Measurements from ENCODE around the gene SUSD2. TPM values are rescaled to one million over a fixed set of nuclear protein-coding genes. Genes with fewer than 3 reads are reported as not detected.

The SUSD2 gene
- total and polyA plus RNA-seq, 4 donors, result 0.14 to 2.5 (median 0.52) TPM

DNA sequence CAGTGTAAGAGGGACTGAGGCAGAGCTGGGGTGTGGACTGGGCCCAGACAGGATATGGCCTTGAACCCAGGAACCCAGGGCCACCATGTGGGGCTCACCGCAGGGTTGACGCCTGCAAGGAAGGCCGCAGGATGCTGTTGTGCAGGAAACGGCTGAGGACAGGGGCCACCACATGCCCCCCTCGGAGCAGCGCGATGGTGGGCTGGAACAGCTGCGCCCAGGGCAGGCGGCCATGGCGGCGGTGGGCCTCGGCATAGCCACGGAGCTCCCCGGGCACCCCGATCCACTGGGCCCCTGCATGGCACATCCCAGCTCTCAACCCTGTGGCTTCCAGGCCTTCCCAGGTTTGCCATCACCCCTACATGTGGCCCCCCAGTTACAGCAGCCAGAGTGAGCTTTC lies 51.4 kb downstream of the SUSD2 start (continued):
- TF ChIP-seq JUND (IDR thresholded peaks at IDR 0.05), result no peak
- TF ChIP-seq, protein P1, sequence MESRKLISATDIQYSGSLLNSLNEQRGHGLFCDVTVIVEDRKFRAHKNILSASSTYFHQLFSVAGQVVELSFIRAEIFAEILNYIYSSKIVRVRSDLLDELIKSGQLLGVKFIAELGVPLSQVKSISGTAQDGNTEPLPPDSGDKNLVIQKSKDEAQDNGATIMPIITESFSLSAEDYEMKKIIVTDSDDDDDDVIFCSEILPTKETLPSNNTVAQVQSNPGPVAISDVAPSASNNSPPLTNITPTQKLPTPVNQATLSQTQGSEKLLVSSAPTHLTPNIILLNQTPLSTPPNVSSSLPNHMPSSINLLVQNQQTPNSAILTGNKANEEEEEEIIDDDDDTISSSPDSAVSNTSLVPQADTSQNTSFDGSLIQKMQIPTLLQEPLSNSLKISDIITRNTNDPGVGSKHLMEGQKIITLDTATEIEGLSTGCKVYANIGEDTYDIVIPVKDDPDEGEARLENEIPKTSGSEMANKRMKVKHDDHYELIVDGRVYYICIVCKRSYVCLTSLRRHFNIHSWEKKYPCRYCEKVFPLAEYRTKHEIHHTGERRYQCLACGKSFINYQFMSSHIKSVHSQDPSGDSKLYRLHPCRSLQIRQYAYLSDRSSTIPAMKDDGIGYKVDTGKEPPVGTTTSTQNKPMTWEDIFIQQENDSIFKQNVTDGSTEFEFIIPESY (IDR thresholded peaks at IDR 0.05), result no peak

DNA sequence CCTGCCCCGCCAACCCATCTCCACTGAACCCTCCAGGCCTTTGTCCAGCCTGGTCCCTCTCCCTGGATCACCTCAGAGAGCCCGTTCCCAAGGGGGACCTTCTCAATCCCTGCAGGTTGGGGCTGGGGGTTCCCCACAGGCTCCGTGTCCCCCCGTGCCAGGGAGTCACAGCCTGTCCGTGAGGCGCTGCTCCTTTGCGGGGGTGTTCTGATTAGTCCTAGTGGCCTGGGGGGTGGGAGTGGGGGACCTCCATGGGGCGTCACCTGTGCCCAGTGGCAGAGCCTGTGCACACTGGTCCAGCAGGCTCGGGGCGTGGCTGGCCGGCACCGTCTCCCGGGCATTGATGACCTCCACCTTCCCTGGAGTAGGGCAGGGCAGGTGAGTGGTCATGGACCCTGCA lies 51.9 kb downstream of the SUSD2 start:
- no peak for DNase-seq (ENCODE audit: low spot score)
- Histone ChIP-seq H3K4me3 (ENCODE audit: low read depth in 1 of 3, low read length in 3 of 3) (no peak overlapping the region), H3K36me3 (ENCODE audit: control insufficient read depth in 4 of 4, insufficient read depth in 3 of 4, low read depth in 1 of 4, low read length in 3 of 4) (peaks cover 0 to 1% (median 0%) of the 10 kb centered on the region in 4 donors), H3K9ac (ENCODE audit: low read depth in 1 of 2, low read length in 2 of 2) (no peak overlapping the region), H3K27me3 (ENCODE audit: control insufficient read depth in 4 of 4, insufficient read depth in 4 of 4, low read length in 3 of 4) (no peaks in the 10 kb centered on the region), H3K27ac (ENCODE audit: low read depth in 1 of 2, low read length in 2 of 2) (no peak overlapping the region), H3K9me3 (ENCODE audit: control insufficient read depth in 4 of 4, low read length in 3 of 4) (no peaks in the 10 kb centered on the region), H3K4me1 (ENCODE audit: control insufficient read depth in 4 of 4, insufficient read depth in 4 of 4, low read length in 3 of 4) (no peaks in the 10 kb centered on the region)
- no peak for TF ChIP-seq GABPA (IDR thresholded peaks at IDR 0.05 in 1 of 2, conservative IDR thresholded peaks at IDR 0.05 in 1 of 2)
- TF ChIP-seq, protein P2, sequence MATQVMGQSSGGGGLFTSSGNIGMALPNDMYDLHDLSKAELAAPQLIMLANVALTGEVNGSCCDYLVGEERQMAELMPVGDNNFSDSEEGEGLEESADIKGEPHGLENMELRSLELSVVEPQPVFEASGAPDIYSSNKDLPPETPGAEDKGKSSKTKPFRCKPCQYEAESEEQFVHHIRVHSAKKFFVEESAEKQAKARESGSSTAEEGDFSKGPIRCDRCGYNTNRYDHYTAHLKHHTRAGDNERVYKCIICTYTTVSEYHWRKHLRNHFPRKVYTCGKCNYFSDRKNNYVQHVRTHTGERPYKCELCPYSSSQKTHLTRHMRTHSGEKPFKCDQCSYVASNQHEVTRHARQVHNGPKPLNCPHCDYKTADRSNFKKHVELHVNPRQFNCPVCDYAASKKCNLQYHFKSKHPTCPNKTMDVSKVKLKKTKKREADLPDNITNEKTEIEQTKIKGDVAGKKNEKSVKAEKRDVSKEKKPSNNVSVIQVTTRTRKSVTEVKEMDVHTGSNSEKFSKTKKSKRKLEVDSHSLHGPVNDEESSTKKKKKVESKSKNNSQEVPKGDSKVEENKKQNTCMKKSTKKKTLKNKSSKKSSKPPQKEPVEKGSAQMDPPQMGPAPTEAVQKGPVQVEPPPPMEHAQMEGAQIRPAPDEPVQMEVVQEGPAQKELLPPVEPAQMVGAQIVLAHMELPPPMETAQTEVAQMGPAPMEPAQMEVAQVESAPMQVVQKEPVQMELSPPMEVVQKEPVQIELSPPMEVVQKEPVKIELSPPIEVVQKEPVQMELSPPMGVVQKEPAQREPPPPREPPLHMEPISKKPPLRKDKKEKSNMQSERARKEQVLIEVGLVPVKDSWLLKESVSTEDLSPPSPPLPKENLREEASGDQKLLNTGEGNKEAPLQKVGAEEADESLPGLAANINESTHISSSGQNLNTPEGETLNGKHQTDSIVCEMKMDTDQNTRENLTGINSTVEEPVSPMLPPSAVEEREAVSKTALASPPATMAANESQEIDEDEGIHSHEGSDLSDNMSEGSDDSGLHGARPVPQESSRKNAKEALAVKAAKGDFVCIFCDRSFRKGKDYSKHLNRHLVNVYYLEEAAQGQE (IDR thresholded peaks at IDR 0.05), result no peak
- no peak for TF ChIP-seq HNF4G (IDR thresholded peaks at IDR 0.05)
- no peak for TF ChIP-seq JUND (IDR thresholded peaks at IDR 0.05)
- TF ChIP-seq NR2F2 (IDR thresholded peaks at IDR 0.05), result no peak
- TF ChIP-seq EGR1 (IDR thresholded peaks at IDR 0.05; ENCODE audit: low read depth in 2 of 2), result no peak
- no peak for TF ChIP-seq YY1 (IDR thresholded peaks at IDR 0.05)
- TF ChIP-seq HNF4A (conservative IDR thresholded peaks at IDR 0.05), result no peak
- TF ChIP-seq, protein P3, sequence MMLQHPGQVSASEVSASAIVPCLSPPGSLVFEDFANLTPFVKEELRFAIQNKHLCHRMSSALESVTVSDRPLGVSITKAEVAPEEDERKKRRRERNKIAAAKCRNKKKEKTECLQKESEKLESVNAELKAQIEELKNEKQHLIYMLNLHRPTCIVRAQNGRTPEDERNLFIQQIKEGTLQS (IDR thresholded peaks at IDR 0.05), result no peak
- WGBS, result 97% methylated on average over 13 of the region's 13 CpGs

DNA sequence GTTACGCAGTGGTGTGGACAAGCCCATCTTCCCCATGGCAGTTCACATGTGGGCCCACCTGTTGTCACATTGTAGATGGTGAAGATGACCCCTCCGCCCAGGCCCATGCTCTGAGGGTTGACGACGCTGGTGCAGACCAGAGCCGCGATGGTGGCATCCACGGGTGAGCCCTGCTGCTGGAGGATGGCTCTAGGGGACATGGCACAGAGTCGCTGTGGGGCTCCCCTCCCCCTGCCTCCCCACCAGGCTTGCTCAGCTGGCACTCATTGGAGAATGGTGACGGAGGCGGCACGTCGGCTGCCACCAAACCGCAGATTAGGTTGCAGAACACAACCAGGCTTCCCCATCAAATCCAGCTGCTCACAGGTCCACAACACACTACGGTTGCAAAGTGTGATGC lies 52.5 kb downstream of the SUSD2 start:
- Histone ChIP-seq H3K9ac (ENCODE audit: low read depth in 1 of 2, low read length in 2 of 2) (no peak overlapping the region), H3K4me1 (ENCODE audit: control insufficient read depth in 4 of 4, insufficient read depth in 4 of 4, low read length in 3 of 4) (no peaks in the 10 kb centered on the region), H3K27me3 (ENCODE audit: control insufficient read depth in 4 of 4, insufficient read depth in 4 of 4, low read length in 3 of 4) (no peaks in the 10 kb centered on the region), H3K9me3 (ENCODE audit: control insufficient read depth in 4 of 4, low read length in 3 of 4) (no peaks in the 10 kb centered on the region), H3K36me3 (ENCODE audit: control insufficient read depth in 4 of 4, insufficient read depth in 3 of 4, low read depth in 1 of 4, low read length in 3 of 4) (peaks cover 0 to 1% (median 0%) of the 10 kb centered on the region in 4 donors), H3K27ac (ENCODE audit: low read depth in 1 of 2, low read length in 2 of 2) (no peak overlapping the region), H3K4me3 (ENCODE audit: low read depth in 1 of 3, low read length in 3 of 3) (no peak overlapping the region)
- TF ChIP-seq FOXA1 (IDR thresholded peaks at IDR 0.05) (no peak), TAF1 (conservative IDR thresholded peaks at IDR 0.05) (no peak), EGR1 (IDR thresholded peaks at IDR 0.05; ENCODE audit: low read depth in 2 of 2) (no peak), FOXA2 (IDR thresholded peaks at IDR 0.05) (no peak), YY1 (IDR thresholded peaks at IDR 0.05) (no peak), GABPA (IDR thresholded peaks at IDR 0.05 in 1 of 2, conservative IDR thresholded peaks at IDR 0.05 in 1 of 2) (no peak)
- TF ChIP-seq, protein P4, sequence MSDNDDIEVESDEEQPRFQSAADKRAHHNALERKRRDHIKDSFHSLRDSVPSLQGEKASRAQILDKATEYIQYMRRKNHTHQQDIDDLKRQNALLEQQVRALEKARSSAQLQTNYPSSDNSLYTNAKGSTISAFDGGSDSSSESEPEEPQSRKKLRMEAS (IDR thresholded peaks at IDR 0.05), result no peak
- TF ChIP-seq, protein P5, sequence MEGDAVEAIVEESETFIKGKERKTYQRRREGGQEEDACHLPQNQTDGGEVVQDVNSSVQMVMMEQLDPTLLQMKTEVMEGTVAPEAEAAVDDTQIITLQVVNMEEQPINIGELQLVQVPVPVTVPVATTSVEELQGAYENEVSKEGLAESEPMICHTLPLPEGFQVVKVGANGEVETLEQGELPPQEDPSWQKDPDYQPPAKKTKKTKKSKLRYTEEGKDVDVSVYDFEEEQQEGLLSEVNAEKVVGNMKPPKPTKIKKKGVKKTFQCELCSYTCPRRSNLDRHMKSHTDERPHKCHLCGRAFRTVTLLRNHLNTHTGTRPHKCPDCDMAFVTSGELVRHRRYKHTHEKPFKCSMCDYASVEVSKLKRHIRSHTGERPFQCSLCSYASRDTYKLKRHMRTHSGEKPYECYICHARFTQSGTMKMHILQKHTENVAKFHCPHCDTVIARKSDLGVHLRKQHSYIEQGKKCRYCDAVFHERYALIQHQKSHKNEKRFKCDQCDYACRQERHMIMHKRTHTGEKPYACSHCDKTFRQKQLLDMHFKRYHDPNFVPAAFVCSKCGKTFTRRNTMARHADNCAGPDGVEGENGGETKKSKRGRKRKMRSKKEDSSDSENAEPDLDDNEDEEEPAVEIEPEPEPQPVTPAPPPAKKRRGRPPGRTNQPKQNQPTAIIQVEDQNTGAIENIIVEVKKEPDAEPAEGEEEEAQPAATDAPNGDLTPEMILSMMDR (IDR thresholded peaks at IDR 0.05; ENCODE audit: low read depth, low read length, missing input control), result no peak
- no peak for DNase-seq (ENCODE audit: low spot score)
- WGBS, result 90% methylated on average over 14 of the region's 14 CpGs
